ENCODE measurements around the gene SGCE.

SGCE gene

GRCh38 chr7:94588075-94588474 lies 67.9 kb downstream of the SGCE start:
- TF ChIP-seq CTCF (conservative IDR thresholded peaks at IDR 0.05), result no peak

GRCh38 chr7:94584113-94584512 lies 71.8 kb downstream of the SGCE start:
- peak overlapping the region; percentile 57 for H3K27ac ChIP-seq
- TF ChIP-seq CTCF (conservative IDR thresholded peaks at IDR 0.05), result no peak

More at GRCh38 chr7:94588075-94588474, 67.9 kb downstream of the SGCE start:
- H3K27ac ChIP-seq, result no peak overlapping the region

- no peak for TF ChIP-seq CTCF (conservative IDR thresholded peaks at IDR 0.05)
- no peak overlapping the region for H3K27ac ChIP-seq
Measured at GRCh38 chr7:94580601-94581000, 75.3 kb downstream of the SGCE start.

GRCh38 chr7:94579470-94579869 lies 76.5 kb downstream of the SGCE start:
- no peak for TF ChIP-seq CTCF (conservative IDR thresholded peaks at IDR 0.05)
- H3K27ac ChIP-seq, result no peak overlapping the region

- H3K27ac ChIP-seq, result no peak overlapping the region
- no peak for TF ChIP-seq CTCF (conservative IDR thresholded peaks at IDR 0.05)
Measured at GRCh38 chr7:94578614-94579013, 77.3 kb downstream of the SGCE start.

- no peak for TF ChIP-seq CTCF (conservative IDR thresholded peaks at IDR 0.05)
Measured at GRCh38 chr7:94577357-94577756, 78.6 kb downstream of the SGCE start.

GRCh38 chr7:94576316-94576715 lies 79.6 kb downstream of the SGCE start:
- no peak for TF ChIP-seq CTCF (conservative IDR thresholded peaks at IDR 0.05)
- no peak overlapping the region for H3K27ac ChIP-seq

More at GRCh38 chr7:94577357-94577756, 78.6 kb downstream of the SGCE start:
- H3K27ac ChIP-seq, result no peak overlapping the region

- H3K27ac ChIP-seq, result no peak overlapping the region
- TF ChIP-seq CTCF (conservative IDR thresholded peaks at IDR 0.05), result no peak
Measured at GRCh38 chr7:94575646-94576045, 80.3 kb downstream of the SGCE start.

Data from VCaP (cell line).